ENCODE measurements around the gene GJA4. TPM values are rescaled to one million over a fixed set of nuclear protein-coding genes. Genes with fewer than 3 reads are reported as not detected.
"Not testable (repeated sequence)": the region's sequence is repeated elsewhere in the genome, so short reads cannot be mapped to it uniquely, and the experiment has no call there.

Gene GJA4
- total RNA-seq, 1 donor from 2014 or later, result 23.0 TPM

DNA sequence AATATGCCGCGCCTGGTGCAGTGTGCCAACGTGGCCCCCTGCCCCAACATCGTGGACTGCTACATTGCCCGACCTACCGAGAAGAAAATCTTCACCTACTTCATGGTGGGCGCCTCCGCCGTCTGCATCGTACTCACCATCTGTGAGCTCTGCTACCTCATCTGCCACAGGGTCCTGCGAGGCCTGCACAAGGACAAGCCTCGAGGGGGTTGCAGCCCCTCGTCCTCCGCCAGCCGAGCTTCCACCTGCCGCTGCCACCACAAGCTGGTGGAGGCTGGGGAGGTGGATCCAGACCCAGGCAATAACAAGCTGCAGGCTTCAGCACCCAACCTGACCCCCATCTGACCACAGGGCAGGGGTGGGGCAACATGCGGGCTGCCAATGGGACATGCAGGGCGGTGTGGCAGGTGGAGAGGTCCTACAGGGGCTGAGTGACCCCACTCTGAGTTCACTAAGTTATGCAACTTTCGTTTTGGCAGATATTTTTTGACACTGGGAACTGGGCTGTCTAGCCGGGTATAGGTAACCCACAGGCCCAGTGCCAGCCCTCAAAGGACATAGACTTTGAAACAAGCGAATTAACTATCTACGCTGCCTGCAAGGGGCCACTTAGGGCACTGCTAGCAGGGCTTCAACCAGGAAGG lies 7.4 kb upstream of the GJA4 start:
- no peak for ATAC-seq
- intact Hi-C loops (cut with DNase I), result no loop called here
- DNase-seq (ENCODE audit: missing footprints), result no peak

GRCh38 chr1:34785875-34786470 lies 6.8 kb upstream of the GJA4 start:
- ATAC-seq (no peak), DNase-seq (ENCODE audit: missing footprints) (no peak)
- intact Hi-C loops (cut with DNase I), result loop anchor here (1.0 kb wide), 2 partner anchors 66 to 80 kb away; no protein-coding TSS in a partner anchor

DNA sequence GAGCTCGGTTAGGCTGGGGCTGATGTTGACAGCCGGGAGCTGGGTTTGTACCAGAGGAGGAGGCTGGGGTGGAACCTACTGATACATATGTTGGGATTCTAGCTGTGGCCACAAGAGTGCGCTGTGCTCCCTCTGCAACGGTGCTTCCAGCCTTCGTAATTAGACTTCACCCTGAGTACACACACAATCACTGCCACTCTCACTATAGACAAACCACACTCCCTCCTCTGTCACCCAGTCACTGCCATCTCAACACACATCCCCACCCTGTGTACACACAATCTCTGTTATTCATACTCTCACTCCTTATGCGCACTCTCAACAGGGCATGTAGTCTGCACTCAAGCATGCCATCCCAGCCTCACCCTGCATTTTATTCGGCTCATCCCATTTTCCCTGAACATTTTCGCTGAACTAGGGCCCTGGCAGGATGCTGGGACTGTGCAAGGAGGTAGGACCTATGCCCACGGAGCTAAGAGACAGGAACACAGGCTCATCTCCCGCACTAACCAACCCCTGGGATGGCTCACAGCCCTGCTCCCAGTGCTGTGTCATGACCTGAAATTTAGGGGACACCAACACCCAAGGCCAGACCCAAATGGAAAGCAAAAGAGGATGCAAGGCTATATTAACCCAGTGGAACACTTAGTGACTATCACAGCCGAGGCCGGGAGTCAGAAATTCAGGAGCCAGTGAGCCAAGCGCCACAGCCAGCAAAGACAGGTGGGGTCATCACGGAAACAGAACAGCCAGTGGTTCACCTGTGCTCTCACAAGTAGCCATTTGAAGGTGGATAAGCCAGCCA lies 6.1 kb upstream of the GJA4 start:
- DNase-seq (ENCODE audit: missing footprints) (no peak), ATAC-seq (peak; percentile 62)
- intact Hi-C loops (cut with DNase I), result loop anchor here (1.0 kb wide), 2 partner anchors 66 to 80 kb away; no protein-coding TSS in a partner anchor

GRCh38 chr1:34787461-34788420 lies 5.1 kb upstream of the GJA4 start:
- DNase-seq (ENCODE audit: missing footprints) (no peak), ATAC-seq (peak; percentile 20)
- intact Hi-C loops (cut with DNase I), result no loop called here

GRCh38 chr1:34790985-34791384 lies 1.8 kb upstream of the GJA4 start:
- intact Hi-C loops (cut with DNase I), result no loop called here
- ATAC-seq, result peak; percentile 53
- DNase-seq (ENCODE audit: missing footprints), result no peak

GRCh38 chr1:34792424-34792823 lies 375 bp upstream of the GJA4 start:
- DNase-seq (ENCODE audit: missing footprints) (no peak), ATAC-seq (no peak)
- intact Hi-C loops (cut with DNase I), result no loop called here

- ATAC-seq (no peak), DNase-seq (ENCODE audit: missing footprints) (no peak)
- intact Hi-C loops (cut with DNase I), result no loop called here
These were observed 1.4 kb downstream of the GJA4 start for GRCh38 chr1:34794001-34794789.

- intact Hi-C loops (cut with DNase I), result no loop called here
These were observed 2.0 kb downstream of the GJA4 start for GRCh38 chr1:34794790-34795180.

DNA sequence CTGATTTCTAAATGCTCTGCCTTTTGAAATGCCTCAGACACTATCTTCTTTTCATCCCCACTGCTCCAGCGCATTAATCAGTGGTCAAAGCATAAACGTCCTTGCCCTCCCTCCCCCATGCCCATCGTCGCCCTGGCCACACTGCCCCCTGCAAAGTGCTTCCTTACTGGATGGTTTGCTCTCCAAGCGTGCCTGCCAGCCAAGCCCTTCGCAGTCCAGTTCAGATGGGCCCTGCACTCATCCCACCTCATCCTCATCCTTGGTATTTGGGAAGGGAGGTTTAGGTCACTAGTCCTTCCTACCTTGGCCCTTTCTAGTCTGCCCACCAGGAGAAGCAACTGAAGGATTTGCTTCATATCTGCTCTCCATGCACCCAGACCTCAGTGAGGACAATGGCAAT lies 3.1 kb downstream of the GJA4 start:
- DNase-seq (ENCODE audit: missing footprints) (no peak), ATAC-seq (no peak)
- intact Hi-C loops (cut with DNase I), result no loop called here

More at GRCh38 chr1:34794790-34795180, 2.0 kb downstream of the GJA4 start:
- DNase-seq (ENCODE audit: missing footprints) (no peak), ATAC-seq (no peak)

GRCh38 chr1:34796990-34797389 lies 4.2 kb downstream of the GJA4 start:
- intact Hi-C loops (cut with DNase I), result no loop called here
- DNase-seq (ENCODE audit: missing footprints) (no peak), ATAC-seq (no peak)

GRCh38 chr1:34800214-34800613 lies 7.4 kb downstream of the GJA4 start:
- intact Hi-C loops (cut with DNase I), result no loop called here
- DNase-seq (ENCODE audit: missing footprints), result no peak
- ATAC-seq, result no peak

GRCh38 chr1:34803770-34804169 lies 11.0 kb downstream of the GJA4 start:
- DNase-seq (ENCODE audit: missing footprints), result no peak
- ATAC-seq, result no peak
- intact Hi-C loops (cut with DNase I), result no loop called here

DNA sequence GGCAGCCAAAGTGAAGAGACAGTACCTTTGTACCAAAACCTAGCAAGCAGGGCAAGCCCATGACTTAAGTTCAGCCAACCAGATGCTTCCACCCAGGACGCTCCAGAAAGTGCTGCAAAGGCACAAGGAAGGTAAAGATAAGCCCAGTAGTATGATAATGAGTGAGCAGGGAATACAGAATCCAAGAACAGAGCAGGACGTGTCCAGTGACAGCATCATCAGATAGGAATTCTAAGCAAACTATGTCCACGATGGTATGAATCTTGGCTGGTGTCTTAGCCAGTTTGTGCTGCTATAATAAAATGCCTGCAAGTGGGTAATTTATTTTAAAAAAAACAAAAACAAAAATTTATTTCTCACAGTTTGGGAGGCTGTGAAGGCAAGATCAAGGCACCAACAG lies 13.6 kb downstream of the GJA4 start:
- intact Hi-C loops (cut with DNase I), result no loop called here
- DNase-seq (ENCODE audit: missing footprints) (no peak), ATAC-seq (no peak)

- DNase-seq (ENCODE audit: missing footprints) (no peak), ATAC-seq (no peak)
- intact Hi-C loops (cut with DNase I), result no loop called here
These were observed 15.4 kb downstream of the GJA4 start for GRCh38 chr1:34808051-34808810.

GRCh38 chr1:34810781-34811180 lies 18.0 kb downstream of the GJA4 start:
- DNase-seq (ENCODE audit: missing footprints); ATAC-seq; intact Hi-C loops (cut with DNase I): not testable (repeated sequence)

DNA sequence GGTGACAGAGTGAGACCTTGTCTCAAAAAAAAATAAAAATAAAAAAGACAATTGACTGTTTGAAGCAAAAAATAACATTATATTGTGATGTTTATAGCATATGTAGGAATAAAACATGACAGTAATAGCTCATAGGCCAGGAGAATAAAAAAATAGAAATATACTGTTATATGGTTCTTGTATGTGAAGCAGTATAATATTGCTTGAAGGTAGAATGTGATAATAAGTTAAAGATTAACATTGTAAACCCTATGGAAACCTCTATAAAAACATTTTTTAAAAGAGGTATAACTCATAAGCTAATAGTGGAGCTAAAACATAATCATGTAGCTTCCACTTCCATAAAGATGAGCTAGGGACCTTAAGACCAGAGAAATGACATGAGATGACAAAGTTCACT lies 23.5 kb downstream of the GJA4 start:
- intact Hi-C loops (cut with DNase I), result no loop called here

DNA sequence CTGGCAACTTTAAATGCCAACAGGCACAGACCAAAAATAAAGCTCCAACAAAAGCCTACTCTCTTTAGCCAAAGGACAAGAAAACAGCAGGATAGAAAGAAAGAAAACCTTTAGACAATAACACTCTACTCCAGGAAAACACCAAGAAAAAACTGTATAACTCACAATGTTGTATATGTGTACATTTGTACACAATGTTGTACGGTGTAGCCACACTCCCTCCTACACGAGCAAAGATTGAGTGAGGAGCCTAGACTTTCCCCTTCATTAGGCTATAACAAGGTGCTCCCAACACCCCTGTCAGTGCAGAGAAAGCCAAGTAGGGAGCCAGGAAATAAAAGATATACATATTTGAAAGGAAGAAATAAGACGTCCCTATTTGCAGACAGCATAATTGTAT lies 24.0 kb downstream of the GJA4 start:
- intact Hi-C loops (cut with DNase I), result no loop called here
- DNase-seq (ENCODE audit: missing footprints) (no peak), ATAC-seq (no peak)

More for the DNA sequence above, 23.5 kb downstream of the GJA4 start:
- no peak for ATAC-seq
- DNase-seq (ENCODE audit: missing footprints), result no peak

Data from Right ventricle myocardium inferior (tissue), 1 donor.